ENCODE results near the gene GRID2.

- TF ChIP-seq SREBF2 (IDR thresholded peaks at IDR 0.05; ENCODE audit: low read length): no peak
- TF ChIP-seq REST (IDR thresholded peaks at IDR 0.05; ENCODE audit: low read depth, low read length): no peak
- no peak for TF ChIP-seq POLR2AphosphoS5 (IDR thresholded peaks at IDR 0.05; ENCODE audit: low read length)
- TF ChIP-seq CTCF (IDR thresholded peaks at IDR 0.05 in 2 of 3, conservative IDR thresholded peaks at IDR 0.05 in 1 of 3; ENCODE audit: control insufficient read depth in 2 of 3, extremely low read depth in 1 of 3, insufficient read depth in 1 of 3, low read depth in 3 of 3, low read length in 3 of 3): peak; percentile 27 to 43 (median 41); a peak in 5 of 6 replicates
- TF ChIP-seq HDAC6 (IDR thresholded peaks at IDR 0.05; ENCODE audit: unreplicated experiment): no peak
- TF ChIP-seq PKNOX1 (IDR thresholded peaks at IDR 0.05): no peak
- no peak for TF ChIP-seq USF1 (IDR thresholded peaks at IDR 0.05; ENCODE audit: borderline replicate concordance, extremely low read length, insufficient read depth, low read depth, low read length)
- no peak for TF ChIP-seq RBBP5 (conservative IDR thresholded peaks at IDR 0.05)
- TF ChIP-seq CHD4 (IDR thresholded peaks at IDR 0.05): no peak
- no peak for TF ChIP-seq IKZF2 (IDR thresholded peaks at IDR 0.05)
- peak; percentile 24; the same call in 1 of the 2 replicates for TF ChIP-seq RAD21 (IDR thresholded peaks at IDR 0.05; ENCODE audit: insufficient read depth, low read depth, low read length)
- no peak for TF ChIP-seq NRF1 (conservative IDR thresholded peaks at IDR 0.05; ENCODE audit: low read depth, low read length)
- TF ChIP-seq MYC (IDR thresholded peaks at IDR 0.05; ENCODE audit: insufficient read depth, insufficient read length, insufficient replicate concordance, low read length, severe bottlenecking): no peak
These were observed 1484.9 kb downstream of the GRID2 start for GRCh38 chr4:93788712-93789111.

Measured in GM12878 (cell line).